ENCODE results near the gene NVL.
A peak's percentile ranks its signal among the peaks of the same experiment; 100 is the strongest.

Gene NVL

GRCh38 chr1:224188286-224188685 lies 141.7 kb downstream of the NVL start:
- no peak for DNase-seq

DNA sequence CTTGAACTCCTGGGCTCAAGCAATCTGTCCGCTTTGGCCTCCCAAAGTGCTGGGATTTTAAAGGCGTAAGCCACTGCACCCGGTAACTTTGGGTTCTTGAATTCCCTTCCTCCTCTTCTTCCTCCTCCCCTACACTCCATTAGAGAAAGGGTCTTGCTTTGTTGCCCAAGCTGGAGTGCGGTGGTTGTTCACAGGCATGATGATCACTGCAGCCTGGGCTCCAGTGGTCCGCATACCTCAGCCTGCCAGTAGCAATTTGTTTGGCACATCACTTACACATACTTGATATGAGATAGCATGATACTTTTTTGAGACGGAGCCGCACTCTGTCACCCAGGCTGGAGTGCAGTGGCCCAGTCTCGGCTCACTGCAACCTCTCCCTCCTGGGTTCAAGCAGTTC lies 144.8 kb downstream of the NVL start:
- DNase-seq = no peak

DNA sequence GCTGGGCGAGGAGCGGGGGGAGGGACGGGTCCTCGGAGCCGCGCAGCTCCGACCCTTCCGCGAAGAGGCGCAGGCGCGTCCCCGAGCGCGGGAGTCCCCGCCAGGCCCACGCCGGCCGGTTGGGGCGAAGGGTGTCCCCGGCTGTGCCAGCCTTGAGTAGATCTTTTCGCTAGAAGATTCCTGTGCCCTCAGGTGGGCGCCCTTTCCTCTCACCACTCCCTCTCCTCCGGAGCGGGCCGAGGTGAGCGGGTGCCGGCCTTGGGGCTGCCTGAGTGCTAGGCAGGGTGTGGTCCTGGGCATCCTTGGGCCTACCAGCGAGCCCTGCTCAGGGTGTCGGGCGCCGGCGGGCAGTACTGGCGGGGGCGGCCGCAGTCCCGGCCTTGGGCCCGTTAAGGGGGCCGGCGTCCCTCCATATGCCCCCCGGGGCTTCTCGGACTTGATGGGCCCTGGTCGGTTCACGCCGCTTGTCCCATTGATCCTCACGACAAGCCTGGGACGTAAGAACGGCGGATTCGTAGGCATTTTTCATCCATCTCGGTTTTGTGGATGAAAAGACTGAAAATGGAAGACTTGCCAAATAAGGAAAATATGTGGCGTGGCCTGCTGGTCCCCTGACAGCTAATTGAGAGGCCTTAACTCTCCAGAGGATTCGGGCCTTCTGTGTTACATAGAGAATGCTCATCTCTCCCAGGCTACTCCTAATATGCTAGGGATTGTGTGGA lies 146.2 kb downstream of the NVL start:
- peak; percentile 57 to 64 for DNase-seq

GRCh38 chr1:224182866-224183590 lies 146.9 kb downstream of the NVL start, which contains the start of gene DEGS1:
TSS of gene DEGS1 (plus strand) at chr1:224183240. CDS start at chr1:224183337, 97 bp downstream.
- DNase-seq = peak; percentile 86 to 87

- peak; percentile 55 to 85 for DNase-seq
Measured at GRCh38 chr1:224182057-224182865, 147.7 kb downstream of the NVL start.

GRCh38 chr1:224181453-224181810 lies 148.5 kb downstream of the NVL start:
- DNase-seq = no peak

- DNase-seq = no peak
Measured at GRCh38 chr1:224180783-224181452, 149.1 kb downstream of the NVL start.

DNA sequence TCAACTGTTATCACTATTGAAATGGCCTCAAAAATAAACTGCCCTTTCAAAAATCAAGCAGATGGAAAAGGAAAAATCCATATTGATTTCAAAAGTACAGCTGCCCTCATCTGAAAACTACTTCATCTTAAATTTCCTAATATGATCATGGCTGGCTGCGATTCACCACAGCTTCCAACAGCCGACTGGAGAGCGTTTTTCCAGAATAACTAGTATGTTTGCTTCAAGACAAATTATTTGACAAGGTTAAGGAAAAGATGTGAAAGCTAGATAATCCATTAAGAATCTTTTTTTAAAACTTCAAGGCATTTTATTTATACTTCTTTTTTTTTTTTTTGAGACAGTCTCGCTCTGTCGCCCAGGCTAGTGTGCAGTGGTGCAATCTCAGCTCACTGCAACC lies 151.1 kb downstream of the NVL start:
- DNase-seq = no peak

- no peak for DNase-seq
Measured at GRCh38 chr1:224177356-224177999, 152.5 kb downstream of the NVL start.

Measured in CD4-positive, alpha-beta T cell treated with Interleukin-4 for 1 hour (primary cell).